HCT116 (cell line): Measurements from ENCODE around the gene SNCA. TPM values are rescaled to one million over a fixed set of nuclear protein-coding genes. Genes with fewer than 3 reads are reported as not detected.

Source experiments
- ATAC-seq: fragments of 200-7000 bp; cut with Tn5 transposase; 2 replicates; pipeline ENCODE4 v1.9.1; 2020; ENCODE audit warnings: mild to moderate bottlenecking, moderate library complexity
- BruUV-seq: library from RNA; stranded (reverse); fragments of 400-500 nt; replicated peaks from 2 replicates; lab custom pipeline; 2021; lab: Mats Ljungman, UMichigan
- CTCF ChIA-PET: fragments of 300-600 bp; sonication (Branson Sonifier 250); formaldehyde crosslinking; loops from one replicate; lab custom pipeline; 2021; ENCODE audit warnings: antibody characterized with exemption; lab: Charles Lee
- POLR2A ChIA-PET: fragments of 300-600, 350-600 bp; sonication (Branson Sonifier 250); formaldehyde crosslinking; loops from one replicate; lab custom pipeline; 2021; ENCODE audit warnings: antibody characterized with exemption; lab: Charles Lee
- RAD21 ChIA-PET, 2 experiments: fragments of 300-600 bp; sonication (Branson Sonifier 250); formaldehyde crosslinking; loops; one replicate each; lab custom pipeline; 2023; ENCODE audit warnings: low total read pairs in 2 of 2; ENCODE audit not compliant: uncharacterized antibody in 2 of 2, unreplicated experiment in 2 of 2, low non-redundant PET in 1 of 2; lab: Charles Lee
- DNase-seq: peaks from one replicate; pipeline ENCODE4 v3.0.0-alpha.2; 2010; ENCODE audit warnings: low read depth, low spot score
- H2AFZ ChIP-seq: fragments of 200-600 bp; shearing (Covaris generic), sonication (generic); 2 replicates; pipeline ENCODE4 v1.6.1; 2017; ENCODE audit warnings: low read depth, mixed run types, mixed read lengths, antibody characterized with exemption, low read length; ENCODE audit not compliant: poor library complexity, severe bottlenecking
- H3K27ac ChIP-seq: 2 replicates; pipeline ENCODE4 v1.5.1; 2012; ENCODE audit warnings: low read depth, low read length
- H3K27me3 ChIP-seq: fragments of 200-600 bp; sonication (generic); 2 replicates; pipeline ENCODE4 v1.6.1; 2016; ENCODE audit warnings: mixed run types, low read length, mixed read lengths; ENCODE audit not compliant: insufficient read depth
- H3K36me3 ChIP-seq, 2 experiments: fragments of 200-500 bp in 1 of 2; fragments of 200-600 bp in 1 of 2; sonication (Bioruptor generic) in 1 of 2; sonication (generic) in 1 of 2; 2 replicates each; pipeline versions ENCODE4 v1.5.1 to v1.6.1; 2014 to 2016; ENCODE audit warnings: low read length in 2 of 2, inconsistent platforms in 1 of 2, mixed read lengths in 1 of 2, mixed run types in 1 of 2; ENCODE audit not compliant: insufficient read depth in 2 of 2, control insufficient read depth in 1 of 2
- H3K4me1 ChIP-seq, 2 experiments: fragments of 200-600 bp in 1 of 2; sonication (generic) in 1 of 2; 2 replicates each; pipeline versions ENCODE4 v1.5.1 to v1.6.1; 2012 to 2017; ENCODE audit warnings: low read length in 2 of 2, inconsistent platforms in 1 of 2, mild to moderate bottlenecking in 1 of 2, mixed read lengths in 1 of 2, mixed run types in 1 of 2, moderate library complexity in 1 of 2; ENCODE audit not compliant: insufficient read depth in 2 of 2, control insufficient read depth in 1 of 2
- H3K4me2 ChIP-seq: fragments of 200-600 bp; sonication (generic); 2 replicates; pipeline ENCODE4 v1.6.1; 2017; ENCODE audit warnings: mixed run types, low read length, mixed read lengths
- H3K4me3 ChIP-seq, 2 experiments: fragments of 200-600 bp in 1 of 2; sonication (generic) in 1 of 2; replicated peaks in 1 of 2; 2 replicates each; pipeline ENCODE4 v1.5.1; 2011 to 2016; ENCODE audit warnings: low read length in 2 of 2, control low read depth in 1 of 2, low read depth in 1 of 2, mild to moderate bottlenecking in 1 of 2, mixed read lengths in 1 of 2, mixed run types in 1 of 2
- H3K79me2 ChIP-seq: fragments of 200-600 bp; sonication (generic); 2 replicates; pipeline ENCODE4 v1.6.1; 2017; ENCODE audit warnings: mild to moderate bottlenecking, mixed run types, low read length, moderate library complexity, mixed read lengths; ENCODE audit not compliant: insufficient read depth
- H3K9ac ChIP-seq: fragments of 200-600 bp; sonication (generic); 2 replicates; pipeline ENCODE4 v1.6.1; 2016; ENCODE audit warnings: low read length, mixed read lengths
- H3K9me2 ChIP-seq: fragments of 200-600 bp; sonication (generic), shearing (Covaris generic); 2 replicates; pipeline ENCODE4 v1.6.1; 2017; ENCODE audit warnings: mixed run types, mild to moderate bottlenecking, moderate library complexity; ENCODE audit not compliant: insufficient read depth
- H3K9me3 ChIP-seq, 2 experiments: fragments of 200-500 bp in 1 of 2; fragments of 200-600 bp in 1 of 2; sonication (Bioruptor generic) in 1 of 2; sonication (generic) in 1 of 2; 2 replicates each; pipeline ENCODE4 v1.6.1; 2014 to 2017; ENCODE audit warnings: low read length in 2 of 2, mixed read lengths in 2 of 2, inconsistent platforms in 1 of 2, low read depth in 1 of 2, mild to moderate bottlenecking in 1 of 2, mixed run types in 1 of 2, moderate library complexity in 1 of 2; ENCODE audit not compliant: control insufficient read depth in 1 of 2, insufficient read depth in 1 of 2
- H4K20me1 ChIP-seq: fragments of 200-600 bp; sonication (generic), shearing (Covaris generic); 2 replicates; pipeline ENCODE4 v1.6.1; 2017; ENCODE audit warnings: mixed run types, mild to moderate bottlenecking, moderate library complexity; ENCODE audit not compliant: insufficient read depth
- ATF3 ChIP-seq: IDR thresholded peaks from 2 replicates; pipeline ENCODE4 v1.6.1; 2012
- CEBPB ChIP-seq: IDR thresholded peaks from 2 replicates; pipeline ENCODE4 v1.6.1; 2012; ENCODE audit warnings: low read depth
- CTCF ChIP-seq, 3 experiments: fragments of 200-600 bp in 1 of 3; sonication (generic) in 1 of 3; IDR thresholded peaks in 2 of 3; conservative IDR thresholded peaks in 1 of 3; 2 replicates each; pipeline ENCODE4 v1.5.1; 2012 to 2017; ENCODE audit warnings: low read depth in 2 of 3, low read length in 2 of 3, antibody characterized with exemption in 1 of 3, borderline replicate concordance in 1 of 3, control low read depth in 1 of 3, mild to moderate bottlenecking in 1 of 3, mixed read lengths in 1 of 3, mixed run types in 1 of 3, moderate library complexity in 1 of 3; ENCODE audit not compliant: insufficient read depth in 1 of 3
- EGR1 ChIP-seq: IDR thresholded peaks from 2 replicates; pipeline ENCODE4 v1.6.1; 2012; ENCODE audit warnings: low read depth
- ELF1 ChIP-seq: IDR thresholded peaks from 2 replicates; pipeline ENCODE4 v1.6.1; 2012; ENCODE audit warnings: low read depth, borderline replicate concordance
- EZH2 ChIP-seq: fragments of 200-600 bp; sonication (generic); IDR thresholded peaks from 2 replicates; pipeline ENCODE4 v1.6.1; 2017; ENCODE audit warnings: antibody characterized with exemption, mixed run types
- EZH2phosphoT487 ChIP-seq: fragments of 200-600 bp; IDR thresholded peaks from 2 replicates; pipeline ENCODE4 v1.6.1; 2018; ENCODE audit warnings: antibody characterized with exemption, borderline replicate concordance
- MAX ChIP-seq: IDR thresholded peaks from 2 replicates; pipeline ENCODE4 v1.6.1; 2012
- POLR2A ChIP-seq: IDR thresholded peaks from 2 replicates; pipeline ENCODE4 v1.7.0; 2011; ENCODE audit warnings: borderline replicate concordance; ENCODE audit not compliant: insufficient read depth, insufficient read length; ENCODE audit errors: extremely low read depth
- RAD21 ChIP-seq: IDR thresholded peaks from 2 replicates; pipeline ENCODE4 v1.6.1; 2012; ENCODE audit warnings: low read depth, mild to moderate bottlenecking
- REST ChIP-seq: IDR thresholded peaks from 2 replicates; pipeline ENCODE4 v1.6.1; 2012; ENCODE audit warnings: low read depth
- SP1 ChIP-seq: IDR thresholded peaks from 2 replicates; pipeline ENCODE4 v1.6.1; 2012; ENCODE audit warnings: low read depth
- TCF7L2 ChIP-seq: IDR thresholded peaks from 2 replicates; pipeline ENCODE4 v1.7.0; 2011; ENCODE audit warnings: borderline replicate concordance, inconsistent platforms; ENCODE audit not compliant: insufficient read depth, insufficient read length; ENCODE audit errors: extremely low read depth
- YY1 ChIP-seq: IDR thresholded peaks from 2 replicates; pipeline ENCODE4 v1.6.1; 2011; ENCODE audit warnings: low read length, low read depth, moderate library complexity, mild to moderate bottlenecking; ENCODE audit not compliant: insufficient replicate concordance; ENCODE audit errors: extremely low read depth
- ZFX ChIP-seq: fragments of 450-650 bp; IDR thresholded peaks from 2 replicates; pipeline ENCODE4 v1.6.1; 2017
- ZNF274 ChIP-seq: fragments of 200-500 bp; sonication (Bioruptor generic); IDR thresholded peaks from 2 replicates; pipeline ENCODE4 v1.6.1; 2014; ENCODE audit warnings: mild to moderate bottlenecking, low read depth, low read length, inconsistent platforms
- intact Hi-C: fragments of 100-400 bp; cut with micrococcal nuclease; formaldehyde crosslinking; loops from 2 replicates; pipeline ENCODE4 v1.10.0; 2022
- total RNA-seq: library from RNA; stranded (reverse); gene quantifications from one replicate; pipeline ENCODE4 v1.2.1, GENCODE V29; 2021; ENCODE audit not compliant: unreplicated experiment

SNCA gene
- total RNA-seq, 1 experiment from 2014 or later = 1.0 TPM

DNA sequence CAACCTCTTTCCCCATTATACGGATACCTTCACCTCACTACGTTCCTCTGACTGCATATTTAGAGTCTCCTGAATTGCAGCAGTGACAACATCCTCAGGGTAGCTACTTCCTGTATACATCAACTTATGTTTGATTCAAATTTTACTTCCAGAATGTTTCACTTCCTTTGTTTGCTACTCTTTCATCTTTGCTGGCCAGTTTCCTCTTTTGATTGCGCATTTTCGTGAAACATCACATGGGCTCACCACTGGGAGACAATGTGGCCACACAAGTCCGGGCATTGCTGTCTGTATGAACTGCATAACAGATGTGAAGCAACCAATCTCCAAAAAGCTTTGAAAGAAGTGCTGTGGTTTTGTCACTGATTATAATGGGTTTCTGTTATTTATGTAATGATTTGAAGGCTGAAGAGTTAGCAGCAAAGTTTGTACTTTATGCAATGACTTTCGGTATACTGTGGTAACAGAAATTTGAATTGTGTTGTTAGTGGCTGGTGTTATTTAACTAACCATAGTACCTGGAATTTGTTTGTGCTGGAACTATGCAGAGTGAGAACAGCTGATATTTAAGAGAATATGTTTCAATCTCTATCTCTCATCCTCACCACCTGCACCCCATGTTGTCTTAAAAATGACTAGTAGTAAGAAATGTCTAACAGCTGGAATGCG is 7.4 kb downstream of the SNCA start:
- BruUV-seq = no TSS peak
- POLR2A ChIA-PET = no interaction called here
- RAD21 ChIA-PET = no interaction called here
- Histone ChIP-seq H3K27me3 (no peaks in the 10 kb centered on the region), H3K9ac (no peak overlapping the region), H3K36me3 (no peaks in the 10 kb centered on the region), H3K9me3 (no peaks in the 10 kb centered on the region), H3K27ac (no peak overlapping the region), H2AFZ (peak overlapping the region; percentile 49)
- DNase-seq = no peak
- CTCF ChIA-PET = no interaction called here
- TF ChIP-seq YY1 = no peak
- TF ChIP-seq REST = no peak
- no peak for TF ChIP-seq SP1
- TF ChIP-seq EZH2 = no peak
- no peak for TF ChIP-seq RAD21
- TF ChIP-seq ZFX = no peak
- no peak for TF ChIP-seq TCF7L2
- no peak for TF ChIP-seq MAX
- TF ChIP-seq ZNF274 = no peak
- no peak for TF ChIP-seq ATF3
- no peak for TF ChIP-seq EGR1
- no peak for TF ChIP-seq EZH2phosphoT487
- TF ChIP-seq CEBPB = no peak
- TF ChIP-seq CTCF (IDR thresholded peaks at IDR 0.05 in 2 of 3, conservative IDR thresholded peaks at IDR 0.05 in 1 of 3; ENCODE audit: borderline replicate concordance in 1 of 3, insufficient read depth in 1 of 3, low read depth in 2 of 3, low read length in 2 of 3) = no peak
- no peak for TF ChIP-seq POLR2A
- TF ChIP-seq ELF1 = no peak
- TF ChIP-seq, all 23 proteins: peak for 0
- Histone ChIP-seq H3K4me2 (no peak overlapping the region), H4K20me1 (no peaks in the 10 kb centered on the region), H3K4me3 (no peak overlapping the region), H3K9me2 (no peaks in the 10 kb centered on the region), H3K4me1 (no peaks in the 10 kb centered on the region), H3K79me2 (no peaks in the 10 kb centered on the region)
- no peak for ATAC-seq
- intact Hi-C loops = no loop called here
